GM12892 (cell line): ENCODE data around the gene SEZ6L2.

Source experiments
- POLR2A ChIP-seq: IDR thresholded peaks from 2 replicates; pipeline ENCODE4 v1.6.1; 2011; ENCODE audit warnings: low read depth, low read length, control low read depth
- TAF1 ChIP-seq: IDR thresholded peaks from 2 replicates; pipeline ENCODE4 v1.6.1; 2011; ENCODE audit warnings: low read depth, mild to moderate bottlenecking, control low read depth, low read length, borderline replicate concordance

DNA sequence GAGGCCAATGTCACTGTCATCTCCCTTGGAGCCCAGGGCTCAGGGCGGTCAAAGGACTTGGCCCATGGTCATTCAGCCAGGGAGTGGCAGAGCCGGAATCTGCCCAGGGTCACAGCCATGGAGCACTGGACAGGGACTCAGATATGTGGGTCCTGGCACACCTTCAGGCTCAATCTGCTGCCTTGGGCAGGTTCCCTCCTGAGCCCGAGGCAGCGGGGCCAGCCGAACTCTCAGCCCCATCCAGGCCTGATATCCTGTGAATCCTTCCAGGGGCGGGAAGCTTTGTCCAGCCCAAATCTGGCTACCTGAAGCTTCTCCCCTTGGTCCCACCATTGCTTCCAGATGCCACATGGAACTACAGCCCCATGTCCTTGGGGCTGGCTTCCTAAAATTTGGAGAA lies 24.1 kb downstream of the SEZ6L2 start:
- TF ChIP-seq TAF1 (no peak), POLR2A (no peak)
